ENCODE data around the gene TERT.
"Not testable (repeated sequence)": the region's sequence is repeated elsewhere in the genome, so short reads cannot be mapped to it uniquely, and the experiment has no call there.

The TERT gene

DNA sequence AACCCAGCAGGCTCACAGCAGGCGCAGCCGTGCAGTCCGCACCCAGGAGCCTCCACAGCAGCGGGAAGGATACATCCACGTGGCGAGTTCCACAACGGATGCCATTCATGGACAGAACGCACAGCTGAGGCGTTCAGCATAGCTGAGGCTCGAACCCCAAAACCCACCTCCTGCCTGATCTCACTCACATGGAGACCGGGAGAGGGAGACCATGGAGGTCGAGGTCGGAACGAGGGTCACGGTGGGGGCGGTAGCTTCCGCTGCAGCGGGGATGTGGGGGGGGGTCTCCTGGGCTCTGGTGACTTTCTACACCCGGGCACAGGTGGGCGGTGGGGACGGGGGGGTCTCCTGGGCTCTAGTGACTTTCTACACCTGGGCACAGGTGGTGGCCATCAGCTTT, 17.5 kb downstream of the TERT start:
- H3K4me1 ChIP-seq (ENCODE audit: low read length) = no peaks in the 10 kb centered on the region
- TF ChIP-seq CTCF (IDR thresholded peaks at IDR 0.05; ENCODE audit: low read depth, low read length) (no peak), EZH2phosphoT487 (IDR thresholded peaks at IDR 0.05; ENCODE audit: low read depth) (no peak)
- H3K79me2 ChIP-seq (ENCODE audit: low read length) = no peaks in the 10 kb centered on the region
- H3K9me3 ChIP-seq (ENCODE audit: insufficient read depth, low read length) = no peaks in the 10 kb centered on the region
- no peak overlapping the region for H3K27ac ChIP-seq (ENCODE audit: low read length)
- H2AFZ ChIP-seq (ENCODE audit: low read depth, low read length) = no peak overlapping the region
- no peaks in the 10 kb centered on the region for H4K20me1 ChIP-seq (ENCODE audit: insufficient read depth, low read length)
- no peak overlapping the region for H3K4me2 ChIP-seq (ENCODE audit: low read length)
- no peak overlapping the region for H3K4me3 ChIP-seq (ENCODE audit: low read length)
- H3K27me3 ChIP-seq (ENCODE audit: low read depth, low read length) = no peaks in the 10 kb centered on the region
- H3K36me3 ChIP-seq (replicated peaks; ENCODE audit: low read depth, low read length) = no peaks in the 10 kb centered on the region
- no peak overlapping the region for H3K9ac ChIP-seq (ENCODE audit: low read length)

GRCh38 chr5:1276930-1277329, 17.9 kb downstream of the TERT start:
- Histone ChIP-seq H3K27ac (ENCODE audit: low read length) (no peak overlapping the region), H2AFZ (ENCODE audit: low read depth, low read length) (no peak overlapping the region), H3K79me2 (ENCODE audit: low read length) (no peaks in the 10 kb centered on the region), H3K4me3 (ENCODE audit: low read length) (no peak overlapping the region), H3K36me3 (replicated peaks; ENCODE audit: low read depth, low read length) (no peaks in the 10 kb centered on the region), H3K9ac (ENCODE audit: low read length) (no peak overlapping the region), H3K4me2 (ENCODE audit: low read length) (no peak overlapping the region), H4K20me1 (ENCODE audit: insufficient read depth, low read length) (no peaks in the 10 kb centered on the region), H3K4me1 (ENCODE audit: low read length) (no peaks in the 10 kb centered on the region), H3K27me3 (ENCODE audit: low read depth, low read length) (no peaks in the 10 kb centered on the region), H3K9me3 (ENCODE audit: insufficient read depth, low read length) (no peaks in the 10 kb centered on the region)
- no peak for TF ChIP-seq CTCF (IDR thresholded peaks at IDR 0.05; ENCODE audit: low read depth, low read length)
- TF ChIP-seq EZH2phosphoT487 (IDR thresholded peaks at IDR 0.05; ENCODE audit: low read depth) = no peak

- H3K36me3 ChIP-seq (replicated peaks; ENCODE audit: low read depth, low read length) = not testable (repeated sequence)
Measured at GRCh38 chr5:1275397-1276391, 19.2 kb downstream of the TERT start.

GRCh38 chr5:1274471-1274870, 20.4 kb downstream of the TERT start:
- Histone ChIP-seq H3K4me2 (ENCODE audit: low read length) (no peak overlapping the region), H3K4me1 (ENCODE audit: low read length) (no peaks in the 10 kb centered on the region), H3K9me3 (ENCODE audit: insufficient read depth, low read length) (no peaks in the 10 kb centered on the region), H2AFZ (ENCODE audit: low read depth, low read length) (no peak overlapping the region), H3K9ac (ENCODE audit: low read length) (no peak overlapping the region), H4K20me1 (ENCODE audit: insufficient read depth, low read length) (no peaks in the 10 kb centered on the region), H3K27me3 (ENCODE audit: low read depth, low read length) (no peaks in the 10 kb centered on the region), H3K4me3 (ENCODE audit: low read length) (no peak overlapping the region), H3K36me3 (replicated peaks; ENCODE audit: low read depth, low read length) (no peaks in the 10 kb centered on the region), H3K27ac (ENCODE audit: low read length) (no peak overlapping the region), H3K79me2 (ENCODE audit: low read length) (no peaks in the 10 kb centered on the region)
- TF ChIP-seq EZH2phosphoT487 (IDR thresholded peaks at IDR 0.05; ENCODE audit: low read depth) = no peak
- no peak for TF ChIP-seq CTCF (IDR thresholded peaks at IDR 0.05; ENCODE audit: low read depth, low read length)

More at GRCh38 chr5:1275397-1276391, 19.2 kb downstream of the TERT start:
- H3K9me3 ChIP-seq (ENCODE audit: insufficient read depth, low read length); H3K27ac ChIP-seq (ENCODE audit: low read length); H3K9ac ChIP-seq (ENCODE audit: low read length); H3K4me3 ChIP-seq (ENCODE audit: low read length); H3K4me1 ChIP-seq (ENCODE audit: low read length); H2AFZ ChIP-seq (ENCODE audit: low read depth, low read length); H3K4me2 ChIP-seq (ENCODE audit: low read length); H3K79me2 ChIP-seq (ENCODE audit: low read length); H3K27me3 ChIP-seq (ENCODE audit: low read depth, low read length); H4K20me1 ChIP-seq (ENCODE audit: insufficient read depth, low read length): not testable (repeated sequence)
